Mucosa of stomach (tissue), 1 donor: ENCODE measurements around the gene TMEM59.
"Not testable (repeated sequence)": the region's sequence is repeated elsewhere in the genome, so short reads cannot be mapped to it uniquely, and the experiment has no call there.

Experiments
- H3K27me3 ChIP-seq: one replicate; pipeline ENCODE4 v1.7.0; 2013; ENCODE audit warnings: mild to moderate bottlenecking, low read length; ENCODE audit not compliant: control insufficient read depth, insufficient read depth
- H3K36me3 ChIP-seq: one replicate; pipeline ENCODE4 v1.7.0; 2013; ENCODE audit warnings: low read length; ENCODE audit not compliant: control insufficient read depth, insufficient read depth
- H3K4me1 ChIP-seq: one replicate; pipeline ENCODE4 v1.7.0; 2013; ENCODE audit warnings: mild to moderate bottlenecking, low read length; ENCODE audit not compliant: control insufficient read depth, insufficient read depth
- H3K4me3 ChIP-seq: one replicate; pipeline ENCODE4 v1.7.0; 2013; ENCODE audit warnings: low read length
- H3K9ac ChIP-seq: one replicate; pipeline ENCODE4 v1.7.0; 2013; ENCODE audit warnings: mild to moderate bottlenecking, low read length, moderate library complexity
- H3K9me3 ChIP-seq: one replicate; pipeline ENCODE4 v1.7.0; 2013; ENCODE audit warnings: mild to moderate bottlenecking, low read length, moderate library complexity; ENCODE audit not compliant: control insufficient read depth
- donor health status: Pancreatic carcinoma.

Gene TMEM59

GRCh38 chr1:54007613-54008012, 45.4 kb downstream of the TMEM59 start:
- Histone ChIP-seq H3K27me3 (no peaks in the 10 kb centered on the region), H3K4me3 (no peak overlapping the region), H3K4me1 (no peaks in the 10 kb centered on the region), H3K9ac (no peak overlapping the region), H3K36me3 (no peaks in the 10 kb centered on the region), H3K9me3 (no peaks in the 10 kb centered on the region)

GRCh38 chr1:54006508-54006907, 46.5 kb downstream of the TMEM59 start:
- Histone ChIP-seq H3K4me3 (no peak overlapping the region), H3K4me1 (peaks cover 9% of the 10 kb centered on the region), H3K9me3 (no peaks in the 10 kb centered on the region), H3K27me3 (no peaks in the 10 kb centered on the region), H3K36me3 (no peaks in the 10 kb centered on the region), H3K9ac (no peak overlapping the region)

GRCh38 chr1:54004481-54005049, 48.4 kb downstream of the TMEM59 start:
- peaks cover 10% of the 10 kb centered on the region for H3K4me1 ChIP-seq
- no peaks in the 10 kb centered on the region for H3K9me3 ChIP-seq
- no peaks in the 10 kb centered on the region for H3K27me3 ChIP-seq
- no peak overlapping the region for H3K4me3 ChIP-seq
- no peak overlapping the region for H3K9ac ChIP-seq
- H3K36me3 ChIP-seq: no peaks in the 10 kb centered on the region

- not testable (repeated sequence) for H3K36me3 ChIP-seq, H3K9ac ChIP-seq, H3K4me3 ChIP-seq, H3K9me3 ChIP-seq, H3K27me3 ChIP-seq
- H3K4me1 ChIP-seq: peaks cover 10% of the 10 kb centered on the region
Observed at GRCh38 chr1:54003750-54004480, 49.1 kb downstream of the TMEM59 start.

- Histone ChIP-seq H3K27me3 (no peaks in the 10 kb centered on the region), H3K4me1 (peaks cover 10% of the 10 kb centered on the region), H3K36me3 (no peaks in the 10 kb centered on the region), H3K9me3 (no peaks in the 10 kb centered on the region), H3K9ac (no peak overlapping the region), H3K4me3 (no peak overlapping the region)
Observed at GRCh38 chr1:54003249-54003646, 49.8 kb downstream of the TMEM59 start.

GRCh38 chr1:54002544-54003248, 50.3 kb downstream of the TMEM59 start:
- peaks cover 10% of the 10 kb centered on the region for H3K4me1 ChIP-seq
- H3K27me3 ChIP-seq: no peaks in the 10 kb centered on the region
- H3K36me3 ChIP-seq: no peaks in the 10 kb centered on the region
- no peak overlapping the region for H3K9ac ChIP-seq
- no peaks in the 10 kb centered on the region for H3K9me3 ChIP-seq
- H3K4me3 ChIP-seq: no peak overlapping the region

GRCh38 chr1:54001591-54001990, 51.4 kb downstream of the TMEM59 start:
- Histone ChIP-seq H3K9me3 (no peaks in the 10 kb centered on the region), H3K4me3 (no peak overlapping the region), H3K36me3 (no peaks in the 10 kb centered on the region), H3K4me1 (peaks cover 10% of the 10 kb centered on the region), H3K27me3 (no peaks in the 10 kb centered on the region), H3K9ac (no peak overlapping the region)

GRCh38 chr1:53999920-54000319, 53.1 kb downstream of the TMEM59 start:
- no peak overlapping the region for H3K9ac ChIP-seq
- no peaks in the 10 kb centered on the region for H3K27me3 ChIP-seq
- H3K4me1 ChIP-seq: peaks cover 10% of the 10 kb centered on the region
- no peak overlapping the region for H3K4me3 ChIP-seq
- no peaks in the 10 kb centered on the region for H3K9me3 ChIP-seq
- H3K36me3 ChIP-seq: no peaks in the 10 kb centered on the region

GRCh38 chr1:53998223-53998622, 54.8 kb downstream of the TMEM59 start:
- Histone ChIP-seq H3K27me3 (no peaks in the 10 kb centered on the region), H3K9me3 (no peaks in the 10 kb centered on the region), H3K36me3 (no peaks in the 10 kb centered on the region), H3K4me1 (peaks cover 10% of the 10 kb centered on the region), H3K4me3 (no peak overlapping the region), H3K9ac (no peak overlapping the region)

- Histone ChIP-seq H3K9ac (no peak overlapping the region), H3K4me3 (no peak overlapping the region), H3K9me3 (no peaks in the 10 kb centered on the region), H3K4me1 (no peaks in the 10 kb centered on the region), H3K27me3 (no peaks in the 10 kb centered on the region), H3K36me3 (no peaks in the 10 kb centered on the region)
Observed at GRCh38 chr1:53995683-53996082, 57.3 kb downstream of the TMEM59 start.

GRCh38 chr1:53994516-53994915, 58.5 kb downstream of the TMEM59 start:
- H3K9ac ChIP-seq, H3K4me3 ChIP-seq, H3K9me3 ChIP-seq, H3K4me1 ChIP-seq, H3K36me3 ChIP-seq, H3K27me3 ChIP-seq: not testable (repeated sequence)

- no peaks in the 10 kb centered on the region for H3K9me3 ChIP-seq
- no peaks in the 10 kb centered on the region for H3K4me1 ChIP-seq
- H3K9ac ChIP-seq: no peak overlapping the region
- H3K36me3 ChIP-seq: no peaks in the 10 kb centered on the region
- H3K4me3 ChIP-seq: no peak overlapping the region
- no peaks in the 10 kb centered on the region for H3K27me3 ChIP-seq
Observed at GRCh38 chr1:53992085-53992874, 60.7 kb downstream of the TMEM59 start.
